ENCODE results near the gene PLEKHM3. TPM values are rescaled to one million over a fixed set of nuclear protein-coding genes. Genes with fewer than 3 reads are reported as not detected.
"Not testable (repeated sequence)": the region's sequence is repeated elsewhere in the genome, so short reads cannot be mapped to it uniquely, and the experiment has no call there.

The PLEKHM3 gene
- total RNA-seq, 2 donors from 2014 or later, result 9.8 to 10.4 TPM

DNA sequence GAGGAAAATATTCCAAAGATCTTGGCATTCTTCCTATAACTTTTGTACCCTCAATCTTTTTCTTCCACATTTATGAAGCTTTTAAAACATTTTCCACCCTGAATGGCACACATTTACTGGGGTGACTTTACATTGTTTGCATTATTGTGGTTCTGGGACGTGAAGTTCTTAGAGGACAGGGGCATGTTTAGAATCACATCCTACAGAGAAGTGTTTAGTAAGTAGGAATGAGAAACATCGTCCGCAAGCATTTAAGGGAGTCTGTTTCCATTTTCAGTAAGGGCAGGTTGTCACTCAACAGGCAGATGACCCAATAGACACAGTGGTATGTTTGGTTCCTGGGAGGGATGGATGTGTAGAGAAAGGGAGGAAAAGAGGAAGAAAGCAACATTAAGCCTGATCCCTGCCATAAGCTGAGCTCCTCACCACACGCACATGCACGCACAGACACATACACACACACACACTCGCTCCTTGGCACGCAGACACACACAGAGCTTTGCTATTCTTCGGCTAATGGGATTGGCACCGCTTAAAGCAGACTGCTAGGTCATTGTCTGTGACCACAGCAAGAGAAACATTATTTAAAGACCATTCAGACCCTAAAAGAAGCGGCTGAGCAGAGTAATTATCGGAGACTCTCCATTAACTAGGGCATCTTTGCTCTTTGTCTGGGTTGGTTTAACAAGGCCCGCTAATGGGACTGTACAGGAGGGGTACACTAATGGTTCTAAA, 14.2 kb upstream of the PLEKHM3 start:
- intact Hi-C loops (cut with DNase I, micrococcal nuclease), result loop anchor here (10.0 kb wide), 1 partner anchor 295 kb away; no protein-coding TSS in a partner anchor
- ATAC-seq, result no peak
- no peak for DNase-seq

DNA sequence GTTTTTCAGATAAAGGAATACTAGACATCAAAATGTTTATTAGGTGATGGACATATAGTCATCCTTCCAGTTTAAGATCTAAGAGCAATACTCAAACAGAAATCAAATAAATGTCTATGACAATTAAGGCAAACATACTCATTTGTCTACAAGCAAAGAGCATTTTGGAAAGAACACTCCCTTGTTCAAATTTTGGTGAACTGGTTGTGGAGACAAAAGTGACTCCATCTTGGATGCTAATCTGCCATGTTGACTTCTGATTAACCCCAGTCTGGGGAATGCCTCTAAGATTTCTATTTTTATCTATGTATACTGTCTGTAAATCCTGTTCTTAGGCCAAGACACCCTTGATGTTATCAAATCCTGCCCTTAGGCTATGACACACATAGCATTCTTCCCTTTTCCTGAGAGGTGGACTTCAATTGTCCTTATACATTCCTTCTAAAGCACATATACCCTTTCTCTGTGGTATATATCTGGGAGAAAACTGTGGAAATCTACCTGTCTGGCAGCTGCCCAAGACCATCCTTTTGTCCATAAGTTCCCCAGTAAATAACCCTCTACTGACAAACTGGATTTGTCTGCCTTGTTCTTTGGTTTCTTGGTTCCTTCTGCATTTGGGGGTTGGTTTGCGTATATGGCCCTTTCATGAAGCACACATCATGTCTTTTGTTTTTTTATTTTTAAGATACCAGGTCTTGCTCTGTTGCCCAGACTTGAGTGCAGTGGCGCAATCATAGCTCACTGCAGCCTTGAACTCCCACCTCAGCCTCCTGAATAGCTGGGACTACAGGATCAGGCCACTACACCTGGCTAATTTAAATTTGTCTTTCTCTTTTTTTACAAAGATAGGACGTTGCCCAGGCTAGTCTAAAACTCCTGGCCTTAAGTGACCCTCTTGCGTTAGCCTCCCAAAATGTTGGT, 12.5 kb upstream of the PLEKHM3 start:
- ATAC-seq (no peak), DNase-seq (no peak)
- intact Hi-C loops (cut with DNase I, micrococcal nuclease), result loop anchor here (10.0 kb wide), 1 partner anchor 293 kb away; no protein-coding TSS in a partner anchor

DNA sequence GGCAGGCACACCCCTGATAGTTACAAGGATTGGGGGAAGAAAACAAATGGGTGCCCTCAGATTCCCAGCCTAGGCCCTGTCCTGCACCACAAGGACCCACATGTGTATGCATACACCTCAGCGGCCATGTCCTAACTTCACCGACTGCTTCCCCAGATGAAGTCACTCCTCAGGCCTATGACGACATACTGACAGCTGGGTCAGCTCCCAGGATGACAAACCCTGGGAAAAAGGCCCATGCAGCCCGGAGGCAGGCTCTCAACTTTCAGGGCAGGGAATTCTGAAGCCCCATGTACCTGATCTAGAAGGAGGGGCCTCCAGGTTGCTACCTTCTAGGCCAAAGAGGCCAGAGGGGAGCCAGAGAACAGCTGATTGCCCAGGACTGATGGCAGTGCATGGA, 11.0 kb upstream of the PLEKHM3 start:
- intact Hi-C loops (cut with DNase I, micrococcal nuclease), result loop anchor here (10.0 kb wide), 1 partner anchor 292 kb away; no protein-coding TSS in a partner anchor
- no peak for ATAC-seq
- DNase-seq, result no peak

DNA sequence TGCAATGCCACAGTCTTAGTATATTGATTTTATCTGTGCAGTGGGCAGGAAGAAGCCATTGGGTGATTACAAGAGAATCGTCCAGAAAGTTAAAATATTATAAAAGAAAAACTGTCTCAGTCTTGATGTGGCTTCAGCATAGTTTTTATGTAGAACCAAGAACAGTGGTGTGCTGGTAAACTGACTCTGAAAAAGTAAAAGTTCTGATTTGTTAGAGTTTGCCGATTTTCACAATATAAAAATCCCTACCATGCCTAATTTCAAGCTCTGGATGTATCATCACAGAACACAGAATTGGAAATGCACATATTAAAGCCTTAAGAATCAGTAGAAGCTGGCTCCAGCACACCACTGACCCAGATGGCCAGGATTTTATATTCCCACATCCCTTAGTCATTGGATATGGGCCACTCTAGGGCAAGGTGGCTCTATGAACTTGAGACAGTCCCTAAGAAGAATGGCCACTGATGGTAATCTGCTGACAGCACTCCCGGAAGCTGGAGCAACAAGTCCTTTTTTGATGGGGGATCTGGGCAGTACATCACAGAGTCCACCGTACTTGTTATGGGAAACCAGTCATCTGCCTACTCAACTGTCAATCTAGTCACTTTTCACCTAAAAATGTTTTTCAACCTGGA, 9.3 kb upstream of the PLEKHM3 start:
- ATAC-seq (no peak), DNase-seq (no peak)
- intact Hi-C loops (cut with DNase I, micrococcal nuclease), result loop anchor here (10.0 kb wide), 1 partner anchor 290 kb away; no protein-coding TSS in a partner anchor

GRCh38 chr2:208033701-208034502, 8.6 kb upstream of the PLEKHM3 start:
- ATAC-seq, result peak; percentile 98
- intact Hi-C loops (cut with DNase I, micrococcal nuclease), result loop anchor here (10.0 kb wide), 1 partner anchor 289 kb away; no protein-coding TSS in a partner anchor
- peak; percentile 72 to 76 for DNase-seq

GRCh38 chr2:208031608-208032019, 6.3 kb upstream of the PLEKHM3 start:
- DNase-seq (no peak), ATAC-seq (no peak)
- intact Hi-C loops (cut with DNase I, micrococcal nuclease), result loop anchor here (10.0 kb wide), 1 partner anchor 287 kb away; no protein-coding TSS in a partner anchor

DNA sequence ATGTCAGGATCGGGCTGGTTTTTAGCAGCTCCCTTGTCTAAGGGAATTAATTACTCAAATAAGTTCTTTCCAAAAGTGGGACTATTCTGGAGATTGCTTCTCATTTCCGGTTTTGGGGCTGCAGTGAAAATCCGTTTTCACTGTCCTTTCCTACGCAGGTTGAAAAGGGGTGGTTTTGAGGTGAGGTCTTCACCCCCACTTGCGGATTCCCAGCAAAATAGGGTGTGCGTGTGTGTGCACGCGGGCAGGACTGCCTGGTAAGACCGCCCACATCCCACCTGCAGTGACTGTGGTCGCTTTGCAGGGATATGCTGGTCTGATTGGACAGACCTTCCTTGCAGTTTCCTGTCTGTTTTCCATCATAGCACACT, 472 bp upstream of the PLEKHM3 start:
- peak in 1 of 2 donors; percentile 29 for DNase-seq
- ATAC-seq, result no peak
- intact Hi-C loops (cut with DNase I, micrococcal nuclease), result no loop called here

DNA sequence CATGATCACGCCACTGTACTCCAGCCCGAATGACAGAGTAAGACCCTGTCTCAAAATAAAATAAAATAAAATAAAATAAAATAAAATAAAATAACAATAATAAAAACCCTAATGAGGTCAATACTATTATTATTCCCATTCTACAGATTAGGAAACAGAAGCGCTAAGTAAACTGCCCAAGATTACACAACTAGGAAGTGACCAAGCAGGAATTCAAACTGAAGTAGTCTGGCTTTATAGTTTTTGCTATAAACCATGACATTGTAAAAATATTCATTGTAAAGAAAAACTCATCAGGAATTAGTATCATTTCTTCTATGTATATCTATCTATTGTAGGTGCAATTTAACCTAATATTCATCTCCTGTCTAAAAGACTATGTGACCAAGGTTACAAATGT, 1.2 kb downstream of the PLEKHM3 start:
- intact Hi-C loops (cut with DNase I, micrococcal nuclease), result no loop called here
- DNase-seq (no peak), ATAC-seq (no peak)

- DNase-seq (no peak), ATAC-seq (no peak)
- intact Hi-C loops (cut with DNase I, micrococcal nuclease), result no loop called here
Observed at GRCh38 chr2:208020253-208020652, 5.1 kb downstream of the PLEKHM3 start.

DNA sequence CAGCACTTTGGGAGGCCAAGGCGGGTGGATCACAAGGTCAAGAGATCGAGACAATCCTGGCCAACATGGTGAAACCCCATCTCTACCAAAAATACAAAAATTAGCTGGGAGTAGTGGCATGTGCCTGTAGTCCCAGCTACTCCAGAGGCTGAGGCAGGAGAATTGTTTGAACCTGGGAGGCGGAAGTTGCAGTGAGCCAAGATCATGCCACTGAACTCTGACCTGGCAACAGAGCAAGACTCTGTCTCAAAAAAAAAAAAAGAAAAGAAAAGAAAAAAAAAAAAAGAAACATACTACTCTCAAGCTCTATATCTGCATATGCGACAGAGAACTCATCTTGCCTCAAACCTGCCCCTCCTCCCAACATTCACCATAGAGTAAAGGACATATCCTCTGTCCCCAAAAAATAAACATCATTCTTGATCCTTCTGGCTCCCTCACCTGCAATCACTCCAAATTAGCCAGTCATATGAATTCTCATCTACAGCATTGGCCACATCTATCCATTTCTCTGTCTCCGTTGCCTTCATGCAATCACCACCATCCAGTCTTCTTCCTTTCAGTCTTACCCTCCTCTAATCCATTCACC, 7.1 kb downstream of the PLEKHM3 start:
- peak; percentile 45 for ATAC-seq
- peak in 1 of 2 donors; percentile 20 for DNase-seq
- intact Hi-C loops (cut with DNase I, micrococcal nuclease), result not testable (repeated sequence)

DNA sequence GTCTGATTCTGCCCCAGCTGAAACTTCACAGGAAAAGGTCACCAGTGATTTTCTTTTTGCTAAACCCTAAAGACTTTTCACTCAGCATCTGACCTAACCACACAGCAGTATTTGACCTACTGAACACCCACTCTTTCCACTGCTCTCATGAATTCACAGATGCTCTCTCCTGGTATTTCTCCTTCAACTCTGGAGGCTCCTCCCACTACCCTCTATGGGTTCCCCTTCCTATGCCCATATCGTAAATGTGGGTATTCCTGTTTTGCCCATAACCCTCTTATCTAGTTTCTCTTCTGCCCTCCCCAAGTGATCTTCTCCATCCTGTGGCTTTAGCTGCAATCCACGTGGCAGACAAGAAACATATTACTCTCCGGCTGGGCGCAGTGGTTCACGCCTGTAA, 7.6 kb downstream of the PLEKHM3 start:
- intact Hi-C loops (cut with DNase I, micrococcal nuclease), result no loop called here
- peak; percentile 10 for ATAC-seq
- no peak for DNase-seq

GRCh38 chr2:208015475-208015874, 9.9 kb downstream of the PLEKHM3 start:
- intact Hi-C loops (cut with DNase I, micrococcal nuclease), result no loop called here
- ATAC-seq, result peak; percentile 84

GRCh38 chr2:208013285-208014178, 11.8 kb downstream of the PLEKHM3 start:
- intact Hi-C loops (cut with DNase I, micrococcal nuclease), result no loop called here
- ATAC-seq, result peak; percentile 17
- DNase-seq, result no peak

More at GRCh38 chr2:208015475-208015874, 9.9 kb downstream of the PLEKHM3 start:
- DNase-seq, result no peak

DNA sequence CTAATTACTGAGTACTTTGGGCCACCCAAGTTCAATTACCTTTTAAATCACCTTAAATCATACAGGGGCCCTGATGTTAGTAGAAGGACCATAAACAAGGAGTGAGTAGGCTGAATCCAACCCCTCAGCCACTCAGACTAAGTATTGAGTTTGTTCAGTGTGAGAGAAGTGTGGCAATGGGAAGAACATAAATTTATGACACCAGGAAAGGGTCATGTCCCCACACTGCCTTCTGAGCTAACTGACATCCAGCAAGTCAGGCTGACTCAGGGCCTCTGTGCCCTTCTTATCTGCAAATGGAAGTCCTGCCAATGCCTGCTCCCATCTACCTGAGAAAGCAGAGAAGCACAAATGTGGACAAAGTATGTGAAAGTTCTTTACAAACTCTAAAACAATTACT, 12.9 kb downstream of the PLEKHM3 start:
- intact Hi-C loops (cut with DNase I, micrococcal nuclease), result no loop called here
- peak; percentile 59 for ATAC-seq
- DNase-seq, result peak in 1 of 2 donors; percentile 46

DNA sequence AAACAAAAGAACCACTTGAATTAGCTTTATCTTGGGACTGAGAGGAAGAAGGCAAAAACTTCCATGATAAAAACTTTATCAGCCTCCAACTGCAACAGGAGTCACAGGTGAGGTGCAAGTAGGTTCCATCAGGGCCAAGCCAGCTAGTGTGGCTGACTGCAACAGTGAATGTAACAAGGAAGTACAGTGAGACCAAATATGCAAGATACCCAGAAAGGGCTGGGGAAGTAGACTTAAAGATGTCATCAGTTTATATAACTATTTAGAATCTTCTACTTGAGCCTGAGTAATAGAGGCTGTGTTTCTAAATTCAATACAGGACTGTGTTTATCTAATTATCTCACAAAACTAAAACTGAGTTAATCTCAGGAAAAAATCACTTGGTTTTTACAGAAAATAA, 14.8 kb downstream of the PLEKHM3 start:
- intact Hi-C loops (cut with DNase I, micrococcal nuclease), result no loop called here
- DNase-seq, result no peak
- peak; percentile 31 for ATAC-seq

DNA sequence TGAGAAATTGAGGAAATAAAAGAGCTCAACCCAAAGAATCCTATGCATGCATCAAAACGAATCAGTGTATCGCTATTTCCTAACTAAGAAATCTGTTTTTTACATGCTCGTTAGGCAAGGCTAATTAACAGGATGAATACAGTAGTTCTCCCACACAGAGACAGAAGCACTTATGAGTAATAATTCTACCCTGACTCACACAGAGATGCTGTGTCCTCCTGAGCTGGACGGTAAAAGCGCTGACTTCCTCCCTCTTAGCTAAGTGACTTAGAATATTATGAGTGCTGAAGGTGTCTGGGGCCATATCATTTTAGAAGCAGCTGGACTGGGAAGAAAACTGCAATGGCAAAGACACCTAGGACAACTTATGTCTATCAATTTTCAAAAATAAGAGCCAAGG, 18.5 kb downstream of the PLEKHM3 start:
- DNase-seq, result no peak
- intact Hi-C loops (cut with DNase I, micrococcal nuclease), result no loop called here
- no peak for ATAC-seq

DNA sequence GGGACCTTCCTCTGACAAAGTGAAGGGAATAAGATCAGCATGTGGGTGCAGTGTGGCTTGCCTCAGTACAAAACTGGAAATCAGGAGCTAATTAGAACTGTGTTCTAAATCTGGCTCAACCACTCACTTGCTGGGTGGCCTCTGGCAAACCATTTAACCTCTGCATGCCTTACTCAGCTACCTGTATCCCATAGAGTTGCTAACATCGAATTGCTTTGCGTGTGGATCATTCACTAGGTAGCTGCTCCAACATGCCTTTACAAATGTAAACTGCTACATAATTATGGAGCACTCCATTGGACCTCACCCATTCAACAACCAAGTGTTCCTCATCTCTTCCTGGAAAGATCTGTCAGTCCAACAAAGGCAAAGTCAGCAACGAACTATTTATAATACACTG, 19.0 kb downstream of the PLEKHM3 start:
- ATAC-seq, result no peak
- no peak for DNase-seq
- intact Hi-C loops (cut with DNase I, micrococcal nuclease), result no loop called here
